ENCODE data around the gene ZBTB20.

DNA sequence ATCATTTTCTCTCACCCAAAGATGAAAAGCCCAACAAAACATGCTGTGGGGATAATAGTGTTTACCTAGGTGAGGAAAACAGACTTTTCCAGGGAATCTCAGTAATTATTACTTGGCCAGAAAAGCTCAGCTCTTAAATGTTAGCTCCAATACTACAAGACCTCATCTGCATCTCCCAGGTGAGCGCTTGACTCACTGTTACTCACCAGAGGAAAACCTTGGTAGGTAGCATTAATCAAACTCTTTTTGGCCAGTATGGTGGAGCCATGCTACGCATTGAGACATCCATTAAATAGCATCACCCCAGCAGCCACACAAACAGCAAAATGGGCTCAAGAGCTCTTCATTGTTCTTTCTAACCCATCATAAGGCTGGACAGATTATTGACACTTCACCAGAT, 754.3 kb downstream of the ZBTB20 start:
- TF ChIP-seq, protein P1, sequence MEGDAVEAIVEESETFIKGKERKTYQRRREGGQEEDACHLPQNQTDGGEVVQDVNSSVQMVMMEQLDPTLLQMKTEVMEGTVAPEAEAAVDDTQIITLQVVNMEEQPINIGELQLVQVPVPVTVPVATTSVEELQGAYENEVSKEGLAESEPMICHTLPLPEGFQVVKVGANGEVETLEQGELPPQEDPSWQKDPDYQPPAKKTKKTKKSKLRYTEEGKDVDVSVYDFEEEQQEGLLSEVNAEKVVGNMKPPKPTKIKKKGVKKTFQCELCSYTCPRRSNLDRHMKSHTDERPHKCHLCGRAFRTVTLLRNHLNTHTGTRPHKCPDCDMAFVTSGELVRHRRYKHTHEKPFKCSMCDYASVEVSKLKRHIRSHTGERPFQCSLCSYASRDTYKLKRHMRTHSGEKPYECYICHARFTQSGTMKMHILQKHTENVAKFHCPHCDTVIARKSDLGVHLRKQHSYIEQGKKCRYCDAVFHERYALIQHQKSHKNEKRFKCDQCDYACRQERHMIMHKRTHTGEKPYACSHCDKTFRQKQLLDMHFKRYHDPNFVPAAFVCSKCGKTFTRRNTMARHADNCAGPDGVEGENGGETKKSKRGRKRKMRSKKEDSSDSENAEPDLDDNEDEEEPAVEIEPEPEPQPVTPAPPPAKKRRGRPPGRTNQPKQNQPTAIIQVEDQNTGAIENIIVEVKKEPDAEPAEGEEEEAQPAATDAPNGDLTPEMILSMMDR (IDR thresholded peaks at IDR 0.05; ENCODE audit: low read depth, low read length, poor library complexity, severe bottlenecking) = no peak
- TF ChIP-seq EZH2phosphoT487 (IDR thresholded peaks at IDR 0.05; ENCODE audit: borderline replicate concordance, low read length) = no peak
